PFSK-1 (cell line): ENCODE measurements around the gene BABAM2.

Source experiments
- FOXP2 ChIP-seq: optimal IDR thresholded peaks from 2 replicates; pipeline ENCODE3; 2011; ENCODE audit warnings: borderline replicate concordance, control low read depth, inconsistent platforms; ENCODE audit not compliant: insufficient read depth; ENCODE audit errors: extremely low read length, extremely low read depth
- POLR2AphosphoS5 ChIP-seq: IDR thresholded peaks from 2 replicates; pipeline ENCODE4 v1.6.1; 2012; ENCODE audit warnings: low read depth, mild to moderate bottlenecking, control low read depth, low read length, moderate library complexity
- REST ChIP-seq, 2 experiments: IDR thresholded peaks; 2 replicates each; pipeline versions ENCODE4 v1.6.1 to v1.8.0; 2011 to 2012; ENCODE audit warnings: low read depth in 2 of 2, low read length in 2 of 2, control low read depth in 1 of 2, inconsistent platforms in 1 of 2, mild to moderate bottlenecking in 1 of 2, moderate library complexity in 1 of 2; ENCODE audit not compliant: insufficient read depth in 1 of 2
- SIN3A ChIP-seq: IDR thresholded peaks from 2 replicates; pipeline ENCODE4 v1.6.1; 2012; ENCODE audit warnings: mild to moderate bottlenecking, low read length, moderate library complexity, borderline replicate concordance; ENCODE audit not compliant: insufficient read depth
- TAF1 ChIP-seq: IDR thresholded peaks from 2 replicates; pipeline ENCODE4 v1.6.1; 2012; ENCODE audit warnings: low read length, control low read depth, borderline replicate concordance; ENCODE audit not compliant: insufficient read depth

GRCh38 chr2:28325173-28325566, 434.6 kb downstream of the BABAM2 start:
- TF ChIP-seq POLR2AphosphoS5 (no peak), TAF1 (no peak), SIN3A (no peak), REST (IDR thresholded peaks at IDR 0.05; ENCODE audit: insufficient read depth in 1 of 2, low read depth in 2 of 2, low read length in 2 of 2) (no peak), FOXP2 (no peak)
